GM12865 (cell line): ENCODE measurements around the gene CD300LB.
A peak's percentile ranks its signal among the peaks of the same experiment; 100 is the strongest.
"Not testable (repeated sequence)": the region's sequence is repeated elsewhere in the genome, so short reads cannot be mapped to it uniquely, and the experiment has no call there.

Source experiments
- DNase-seq: peaks from one replicate; pipeline ENCODE4 v3.0.0; 2010; ENCODE audit warnings: low read depth
- H3K4me3 ChIP-seq: 2 replicates; pipeline ENCODE4 v1.5.1; 2011; ENCODE audit warnings: mild to moderate bottlenecking, low read depth, low read length, control low read depth
- TF ChIP-seq, protein P1 (sequence below): IDR thresholded peaks from 2 replicates; pipeline ENCODE4 v1.5.1; 2011; ENCODE audit warnings: low read length, control low read depth, low read depth, inconsistent platforms; ENCODE audit not compliant: insufficient read depth; ENCODE audit errors: missing control alignments

Gene CD300LB

DNA sequence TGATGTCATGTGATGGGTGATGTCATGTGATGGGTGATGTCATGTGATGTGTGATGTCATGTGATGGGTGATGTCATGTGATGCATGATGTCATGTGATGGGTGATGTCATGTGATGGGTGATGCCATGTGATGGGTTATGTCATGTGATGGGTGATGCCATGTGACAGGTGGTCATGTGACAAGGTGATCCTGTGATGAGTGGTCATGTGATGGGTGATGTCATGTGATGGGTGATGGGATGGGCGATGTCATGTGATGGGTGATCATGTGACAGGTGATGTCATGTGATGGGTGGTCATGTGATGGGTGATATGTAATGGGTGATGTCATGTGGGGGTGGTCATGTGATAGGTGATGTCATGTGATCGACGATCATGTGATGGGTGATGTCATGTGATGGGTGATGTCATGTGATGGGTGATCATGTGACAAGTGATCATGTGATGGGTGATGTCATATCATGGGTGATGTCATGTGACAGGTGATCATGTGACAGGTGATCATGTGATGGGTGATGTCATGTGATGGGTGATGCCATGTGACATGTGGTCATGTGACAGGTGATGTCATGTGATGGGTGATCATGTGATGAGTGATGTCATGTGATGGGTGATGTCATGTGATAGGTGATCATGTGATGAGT is 17.2 kb downstream of the CD300LB start:
- peak; percentile 65 for DNase-seq
- no peak overlapping the region for H3K4me3 ChIP-seq
- TF ChIP-seq, protein P1, sequence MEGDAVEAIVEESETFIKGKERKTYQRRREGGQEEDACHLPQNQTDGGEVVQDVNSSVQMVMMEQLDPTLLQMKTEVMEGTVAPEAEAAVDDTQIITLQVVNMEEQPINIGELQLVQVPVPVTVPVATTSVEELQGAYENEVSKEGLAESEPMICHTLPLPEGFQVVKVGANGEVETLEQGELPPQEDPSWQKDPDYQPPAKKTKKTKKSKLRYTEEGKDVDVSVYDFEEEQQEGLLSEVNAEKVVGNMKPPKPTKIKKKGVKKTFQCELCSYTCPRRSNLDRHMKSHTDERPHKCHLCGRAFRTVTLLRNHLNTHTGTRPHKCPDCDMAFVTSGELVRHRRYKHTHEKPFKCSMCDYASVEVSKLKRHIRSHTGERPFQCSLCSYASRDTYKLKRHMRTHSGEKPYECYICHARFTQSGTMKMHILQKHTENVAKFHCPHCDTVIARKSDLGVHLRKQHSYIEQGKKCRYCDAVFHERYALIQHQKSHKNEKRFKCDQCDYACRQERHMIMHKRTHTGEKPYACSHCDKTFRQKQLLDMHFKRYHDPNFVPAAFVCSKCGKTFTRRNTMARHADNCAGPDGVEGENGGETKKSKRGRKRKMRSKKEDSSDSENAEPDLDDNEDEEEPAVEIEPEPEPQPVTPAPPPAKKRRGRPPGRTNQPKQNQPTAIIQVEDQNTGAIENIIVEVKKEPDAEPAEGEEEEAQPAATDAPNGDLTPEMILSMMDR, result no peak

DNA sequence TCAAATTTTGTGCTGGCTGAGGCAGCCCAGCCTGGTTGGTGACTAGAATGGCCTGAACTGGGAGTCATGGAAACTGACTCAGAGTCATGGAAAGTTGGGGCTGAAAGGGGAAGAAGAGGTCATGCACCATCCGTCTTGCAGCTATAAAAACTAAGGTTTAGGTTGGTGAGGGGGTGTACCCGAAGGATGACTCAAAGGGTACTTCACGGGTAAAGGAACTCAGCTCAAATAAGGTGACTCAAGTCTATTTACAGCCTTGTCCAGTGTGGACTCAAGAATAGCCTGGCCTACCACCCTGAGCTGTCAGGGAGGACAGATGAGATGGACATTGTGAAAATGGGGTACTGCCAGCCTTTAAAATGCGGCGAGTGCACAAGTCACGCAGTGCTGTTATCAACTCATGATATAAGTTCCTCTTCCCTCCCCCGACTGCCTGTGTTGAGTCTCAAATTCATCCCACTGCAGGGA is 18.6 kb downstream of the CD300LB start:
- TF ChIP-seq, protein P1, result no peak
- DNase-seq, result peak; percentile 25
- H3K4me3 ChIP-seq, result no peak overlapping the region

DNA sequence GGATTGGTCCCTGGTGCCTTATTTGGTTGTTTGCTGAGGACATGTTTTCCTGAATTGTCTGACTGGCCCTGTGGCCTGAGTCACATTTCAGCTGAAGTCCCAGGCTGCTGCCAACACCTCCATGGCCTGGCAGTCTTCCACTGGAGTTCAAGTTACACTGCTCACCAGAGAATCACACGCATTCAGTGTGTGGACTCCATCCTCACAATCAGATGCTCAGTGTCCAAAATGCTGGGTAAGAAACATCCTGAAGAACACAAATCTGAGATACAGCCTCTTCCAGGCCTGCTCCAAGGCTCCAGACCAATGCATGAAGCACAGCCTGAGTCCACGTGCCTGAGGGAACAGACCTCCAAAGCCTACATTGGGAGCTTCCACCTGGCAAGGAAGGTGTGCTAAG is 19.2 kb downstream of the CD300LB start:
- TF ChIP-seq, protein P1, result no peak
- H3K4me3 ChIP-seq, result no peak overlapping the region
- no peak for DNase-seq

DNA sequence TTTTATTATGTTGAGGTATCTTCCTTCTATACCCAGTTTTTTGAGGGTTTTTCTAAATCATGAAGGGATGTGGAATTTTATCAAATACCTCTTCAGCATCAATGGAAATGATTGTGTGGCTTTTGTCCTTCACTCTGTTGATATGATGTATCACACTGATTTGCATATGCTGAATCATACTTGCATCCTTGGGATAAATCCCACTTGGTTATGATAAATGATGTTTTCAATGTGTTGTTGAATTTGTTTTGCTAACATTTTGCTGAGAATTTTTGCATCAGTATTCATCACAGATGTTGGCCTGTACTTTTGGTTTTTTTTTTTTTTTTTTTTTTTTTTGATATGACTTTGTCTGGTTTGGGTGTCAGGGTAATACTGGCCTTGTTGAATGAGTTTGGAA is 23.1 kb downstream of the CD300LB start:
- H3K4me3 ChIP-seq, result no peak overlapping the region
- TF ChIP-seq, protein P1, result no peak
- DNase-seq, result no peak

DNA sequence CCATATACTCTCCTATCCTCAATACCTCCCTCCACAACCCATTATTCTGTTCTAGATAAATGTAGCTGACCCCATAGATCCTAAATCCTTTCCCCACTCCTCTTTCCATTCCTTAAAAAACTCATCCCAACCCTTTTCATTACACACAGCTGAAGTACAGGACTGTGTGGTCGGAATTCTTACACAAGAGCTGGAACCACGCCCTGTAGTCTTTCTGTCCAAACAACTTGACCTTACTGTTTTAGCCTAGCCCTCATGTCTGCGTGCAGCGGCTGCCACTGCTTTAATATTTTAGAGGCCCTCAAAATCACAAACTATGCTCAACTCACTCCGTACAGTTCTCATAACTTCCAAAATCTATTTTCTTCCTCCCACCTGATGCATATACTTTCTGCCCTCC is 27.3 kb downstream of the CD300LB start:
- DNase-seq, H3K4me3 ChIP-seq: not testable (repeated sequence)

DNA sequence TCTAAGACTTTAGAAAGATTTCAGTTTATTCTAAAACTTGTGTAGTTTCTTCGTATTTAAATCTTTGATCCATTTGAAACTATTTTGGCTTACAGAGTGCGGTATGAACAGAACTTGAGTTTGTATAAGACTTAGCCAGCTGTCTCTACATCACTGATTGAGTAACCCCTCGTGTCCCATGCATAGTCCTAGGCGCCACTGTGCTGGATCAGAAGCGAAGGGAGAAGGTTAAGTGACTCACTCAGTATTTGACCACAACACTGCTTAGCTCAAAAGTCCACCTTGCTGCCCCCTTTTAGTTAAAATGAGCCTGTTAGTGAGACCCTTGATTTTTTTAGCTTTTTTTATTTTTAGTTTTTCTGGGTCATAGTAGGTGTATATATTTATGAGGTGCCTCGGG is 28.4 kb downstream of the CD300LB start:
- no peak for DNase-seq
- TF ChIP-seq, protein P1, result no peak
- H3K4me3 ChIP-seq, result no peak overlapping the region

DNA sequence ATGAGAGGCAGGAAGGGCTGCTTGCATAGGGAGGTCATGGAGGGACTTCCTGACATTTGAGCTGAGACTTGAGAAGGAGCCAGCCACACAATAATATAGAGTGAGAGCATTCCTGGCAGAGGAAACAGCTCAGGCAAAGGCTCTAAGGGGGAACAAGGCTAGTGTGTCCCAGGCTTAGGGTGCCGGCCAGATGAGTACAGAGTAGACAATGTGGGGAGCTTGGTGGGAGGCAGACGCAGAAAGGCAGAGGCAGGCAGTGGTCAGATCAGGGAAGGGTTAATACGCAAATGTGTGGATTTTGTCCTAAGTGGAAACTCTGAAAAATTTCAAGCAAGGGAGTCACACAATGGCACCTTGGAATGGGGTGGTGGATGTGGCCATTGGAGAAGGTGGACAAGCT is 31.3 kb downstream of the CD300LB start:
- no peak for DNase-seq
- no peak overlapping the region for H3K4me3 ChIP-seq
- TF ChIP-seq, protein P1, result no peak
